Activated CD8-positive, alpha-beta memory T cell treated with anti-CD3 and anti-CD28 coated beads, Interleukin-2, amount 50 U/mL, for 1 hour (primary cell): ENCODE data around the gene ZNF786.
"Not testable (repeated sequence)": the region's sequence is repeated elsewhere in the genome, so short reads cannot be mapped to it uniquely, and the experiment has no call there.

ENCODE experiments used
- DNase-seq: peaks from one replicate; pipeline ENCODE4 v3.0.0-alpha.2; 2020; ENCODE audit errors: extremely low read depth

The ZNF786 gene

GRCh38 chr7:149030439-149030838, 60.1 kb downstream of the ZNF786 start:
- DNase-seq, result not testable (repeated sequence)

- peak; percentile 96 for DNase-seq
Measured at GRCh38 chr7:149028346-149029109, 62.0 kb downstream of the ZNF786 start, which contains the start of gene PDIA4. TSS of gene PDIA4 (minus strand) at chr7:149028505. CDS start at chr7:149028408, 97 bp downstream.

GRCh38 chr7:149027611-149028345, 62.7 kb downstream of the ZNF786 start:
- no peak for DNase-seq

GRCh38 chr7:149027055-149027454, 63.5 kb downstream of the ZNF786 start:
- no peak for DNase-seq

GRCh38 chr7:149023662-149024061, 66.9 kb downstream of the ZNF786 start:
- DNase-seq, result no peak

- no peak for DNase-seq
Measured at GRCh38 chr7:149022756-149023360, 67.7 kb downstream of the ZNF786 start.

- no peak for DNase-seq
Measured at GRCh38 chr7:149021725-149022062, 68.8 kb downstream of the ZNF786 start.

GRCh38 chr7:149020483-149020882, 70.0 kb downstream of the ZNF786 start:
- no peak for DNase-seq
